H9 (cell line): ENCODE data around the gene HYAL3. TPM values are rescaled to one million over a fixed set of nuclear protein-coding genes. Genes with fewer than 3 reads are reported as not detected.

Experiments used
- DNase-seq: peaks from one replicate; pipeline ENCODE4 v3.0.0-alpha.2; 2017
- H2AFZ ChIP-seq: one replicate; pipeline ENCODE4 v1.6.1; 2013; ENCODE audit warnings: mild to moderate bottlenecking, low read length, control low read depth, moderate library complexity
- H2AK5ac ChIP-seq: 2 replicates; pipeline ENCODE4 v1.6.1; 2013; ENCODE audit warnings: low read length, control low read depth, mixed read lengths; ENCODE audit not compliant: insufficient read length
- H2BK120ac ChIP-seq: one replicate; pipeline ENCODE4 v1.6.1; 2013; ENCODE audit warnings: low read depth, mild to moderate bottlenecking, low read length, control low read depth, inconsistent platforms; ENCODE audit not compliant: poor library complexity, severe bottlenecking
- H2BK12ac ChIP-seq: 2 replicates; pipeline ENCODE4 v1.6.1; 2013; ENCODE audit warnings: low read length, control low read depth, mixed read lengths, low read depth; ENCODE audit not compliant: insufficient read length
- H2BK15ac ChIP-seq: 2 replicates; pipeline ENCODE4 v1.6.1; 2013; ENCODE audit warnings: low read depth, low read length, control low read depth
- H2BK20ac ChIP-seq: one replicate; pipeline ENCODE4 v1.6.1; 2013; ENCODE audit warnings: low read depth, mild to moderate bottlenecking, low read length, control low read depth, inconsistent platforms; ENCODE audit not compliant: poor library complexity, severe bottlenecking
- H2BK5ac ChIP-seq: 2 replicates; pipeline ENCODE4 v1.6.1; 2013; ENCODE audit warnings: low read length, control low read depth, mixed read lengths; ENCODE audit not compliant: insufficient read length
- H3K14ac ChIP-seq: 2 replicates; pipeline ENCODE4 v1.6.1; 2013; ENCODE audit warnings: low read length, control low read depth; ENCODE audit not compliant: insufficient read depth
- H3K18ac ChIP-seq: 2 replicates; pipeline ENCODE4 v1.6.1; 2013; ENCODE audit warnings: low read depth, mild to moderate bottlenecking, mixed read lengths, low read length, control low read depth; ENCODE audit not compliant: insufficient read length
- H3K23ac ChIP-seq: 2 replicates; pipeline ENCODE4 v1.6.1; 2013; ENCODE audit warnings: low read length, control low read depth, mixed read lengths, low read depth; ENCODE audit not compliant: insufficient read length
- H3K23me2 ChIP-seq: 2 replicates; pipeline ENCODE4 v1.6.1; 2013; ENCODE audit warnings: low read depth, mild to moderate bottlenecking, mixed read lengths, low read length, control low read depth; ENCODE audit not compliant: insufficient read length, poor library complexity, severe bottlenecking
- H3K27ac ChIP-seq: 2 replicates; pipeline ENCODE4 v1.5.1; 2013; ENCODE audit warnings: low read length, control low read depth, mixed read lengths, low read depth; ENCODE audit not compliant: insufficient read length
- H3K27me3 ChIP-seq: 2 replicates; pipeline ENCODE4 v1.6.1; 2013; ENCODE audit warnings: low read length, control low read depth, inconsistent platforms; ENCODE audit not compliant: insufficient read depth
- H3K4ac ChIP-seq: 2 replicates; pipeline ENCODE4 v1.6.1; 2013; ENCODE audit warnings: low read depth, mild to moderate bottlenecking, control low read depth, inconsistent platforms, low read length, moderate library complexity
- H3K4me1 ChIP-seq: 2 replicates; pipeline ENCODE4 v1.6.1; 2013; ENCODE audit warnings: low read length, control low read depth, inconsistent platforms; ENCODE audit not compliant: insufficient read depth
- H3K4me2 ChIP-seq: 2 replicates; pipeline ENCODE4 v1.6.1; 2013; ENCODE audit warnings: low read length, control low read depth, mixed read lengths; ENCODE audit not compliant: insufficient read length, insufficient read depth
- H3K56ac ChIP-seq: 2 replicates; pipeline ENCODE4 v1.6.1; 2013; ENCODE audit warnings: low read depth, mild to moderate bottlenecking, mixed read lengths, low read length, control low read depth; ENCODE audit not compliant: insufficient read length
- H3K79me1 ChIP-seq: 2 replicates; pipeline ENCODE4 v1.6.1; 2013; ENCODE audit warnings: low read depth, mild to moderate bottlenecking, moderate library complexity, low read length, control low read depth, inconsistent platforms; ENCODE audit not compliant: insufficient read depth, poor library complexity, severe bottlenecking
- H3K79me2 ChIP-seq: 2 replicates; pipeline ENCODE4 v1.6.1; 2013; ENCODE audit warnings: low read length, control low read depth, inconsistent platforms; ENCODE audit not compliant: insufficient read depth
- H3K9ac ChIP-seq: 2 replicates; pipeline ENCODE4 v1.6.1; 2013; ENCODE audit warnings: low read length, control low read depth, mixed read lengths; ENCODE audit not compliant: insufficient read length; ENCODE audit errors: extremely low read depth
- H3K9me3 ChIP-seq: one replicate; pipeline ENCODE4 v1.6.1; 2013; ENCODE audit warnings: low read depth, low read length, inconsistent platforms; ENCODE audit not compliant: control insufficient read depth
- H3T11ph ChIP-seq: one replicate; pipeline ENCODE4 v1.6.1; 2013; ENCODE audit warnings: mild to moderate bottlenecking, low read length, control low read depth, inconsistent platforms
- H4K20me1 ChIP-seq: one replicate; pipeline ENCODE4 v1.6.1; 2013; ENCODE audit not compliant: control insufficient read depth, insufficient read length, insufficient read depth
- H4K5ac ChIP-seq: 2 replicates; pipeline ENCODE4 v1.6.1; 2013; ENCODE audit warnings: low read depth, mild to moderate bottlenecking, mixed read lengths, low read length, control low read depth; ENCODE audit not compliant: insufficient read length
- H4K8ac ChIP-seq: replicated peaks from 2 replicates; pipeline ENCODE4 v1.6.1; 2013; ENCODE audit warnings: low read length, control low read depth, mixed read lengths, low read depth; ENCODE audit not compliant: insufficient read length
- H4K91ac ChIP-seq: 2 replicates; pipeline ENCODE4 v1.6.1; 2013; ENCODE audit warnings: low read depth, mild to moderate bottlenecking, moderate library complexity, mixed read lengths, low read length, control low read depth; ENCODE audit not compliant: insufficient read length
- H3K27ac Mint-ChIP-seq, 3 experiments: 2 replicates in 2 of 3; 3 replicates in 1 of 3; pipeline ENCODE4 v1.8.0; 2020 to 2021; ENCODE audit warnings: mixed read lengths in 3 of 3, mild to moderate bottlenecking in 1 of 3, moderate library complexity in 1 of 3
- H3K27me3 Mint-ChIP-seq: 2 replicates; pipeline ENCODE4 v1.8.0; 2021; ENCODE audit warnings: low read depth, mild to moderate bottlenecking, moderate library complexity, mixed read lengths
- H3K36me3 Mint-ChIP-seq, 3 experiments: 2 replicates in 2 of 3; 3 replicates in 1 of 3; pipeline ENCODE4 v1.8.0; 2020 to 2021; ENCODE audit warnings: low read depth in 3 of 3, mixed read lengths in 3 of 3; ENCODE audit not compliant: insufficient read depth in 1 of 3
- H3K4me1 Mint-ChIP-seq, 2 experiments: 2 replicates each; pipeline ENCODE4 v1.8.0; 2020; ENCODE audit warnings: mixed read lengths in 2 of 2
- H3K4me3 Mint-ChIP-seq, 2 experiments: 2 replicates in 1 of 2; 3 replicates in 1 of 2; pipeline ENCODE4 v1.8.0; 2020 to 2021; ENCODE audit warnings: mild to moderate bottlenecking in 2 of 2, mixed read lengths in 2 of 2, moderate library complexity in 1 of 2
- H3K9me3 Mint-ChIP-seq, 2 experiments: 2 replicates in 1 of 2; 3 replicates in 1 of 2; pipeline ENCODE4 v1.8.0; 2020; ENCODE audit warnings: mild to moderate bottlenecking in 2 of 2, mixed read lengths in 2 of 2, moderate library complexity in 1 of 2
- CTCF ChIP-seq: fragments of 200-600 bp; sonication (generic); conservative IDR thresholded peaks from 3 replicates; pipeline ENCODE4 v1.8.0; 2021; ENCODE audit warnings: antibody characterized with exemption, mild to moderate bottlenecking
- WGBS: extraction: QIAGEN DNeasy Blood & Tissue Kit; methylation state at CpG from one replicate; pipeline ENCODE4 v1.1.7; 2013; ENCODE audit warnings: missing lambda C conversion rate, low lambda C conversion rate, mixed read lengths; ENCODE audit not compliant: insufficient read length; ENCODE audit errors: extremely low coverage; 5-methylcytosine and 5-hydroxymethylcytosine counted together
- total RNA-seq: library from RNA; stranded (reverse); gene quantifications from 2 replicates; pipeline ENCODE4 v1.2.1, GENCODE V29; 2021

The HYAL3 gene
- total RNA-seq, 1 experiment from 2014 or later, result 3.1 TPM

- H3K4me3 Mint-ChIP-seq, result peak within 1 kb of the TSS in 1 of 2 experiments; percentile 14; a peak in 2 of 5 replicates
- Histone ChIP-seq H3T11ph (no peak within 1 kb of the TSS), H4K5ac (no peak within 1 kb of the TSS), H3K23me2 (peaks cover 4% of the 10 kb centered on the region), H3K79me1 (no peaks in the 10 kb centered on the region), H3K79me2 (no peaks in the 10 kb centered on the region), H3K4me1 (peaks cover 5% of the 10 kb centered on the region; the same call in 1 of the 2 replicates), H2BK120ac (no peak within 1 kb of the TSS), H3K23ac (no peak within 1 kb of the TSS), H4K8ac (no peak within 1 kb of the TSS), H3K9me3 (no peaks in the 10 kb centered on the region), H2BK12ac (no peak within 1 kb of the TSS), H2AK5ac (no peak within 1 kb of the TSS), H3K27me3 (peaks cover 9% of the 10 kb centered on the region; the same call in 1 of the 2 replicates), H2BK15ac (no peak within 1 kb of the TSS), H2BK5ac (no peak within 1 kb of the TSS), H4K91ac (no peak within 1 kb of the TSS), H3K4ac (no peak within 1 kb of the TSS), H3K4me2 (no peak within 1 kb of the TSS), H3K9ac (no peak within 1 kb of the TSS), H2BK20ac (no peak within 1 kb of the TSS), H3K18ac (no peak within 1 kb of the TSS), H3K56ac (no peak within 1 kb of the TSS), H3K27ac (no peak within 1 kb of the TSS), H3K14ac (no peak within 1 kb of the TSS), H4K20me1 (no peaks in the 10 kb centered on the region), H2AFZ (no peak within 1 kb of the TSS)
- no peak for DNase-seq
- peaks cover 14% of the 10 kb centered on the region for H3K27me3 Mint-ChIP-seq
- H3K4me1 Mint-ChIP-seq, result peaks cover 44 to 61% of the 10 kb centered on the region in 2 experiments
- WGBS, result no CpG with 5 or more reads among the region's 21 CpGs
- TF ChIP-seq CTCF, result no peak
- no peaks in the 10 kb centered on the region for H3K36me3 Mint-ChIP-seq
- no peaks in the 10 kb centered on the region; a peak in 1 of 5 replicates for H3K9me3 Mint-ChIP-seq
- H3K27ac Mint-ChIP-seq, result peak within 1 kb of the TSS in 2 of 3 experiments; percentile 62 to 87; a peak in 2 of 7 replicates
Observed at GRCh38 chr3:50268703-50269451, 30.3 kb downstream of the HYAL3 start, which contains the start of gene SEMA3B. TSS of gene SEMA3B (plus strand) at chr3:50269147. CDS start at chr3:50269241, 94 bp downstream.
